OCI-LY7 (cell line): ENCODE data around the gene ROR2.

Experiments
- CTCF ChIP-seq: fragments of 200-600 bp; sonication (generic); conservative IDR thresholded peaks from 2 replicates; pipeline ENCODE4 v1.5.1; 2014; ENCODE audit warnings: mild to moderate bottlenecking, antibody characterized with exemption, low read length, moderate library complexity, mixed read lengths
- EZH2phosphoT487 ChIP-seq: fragments of 200-600 bp; sonication (generic); IDR thresholded peaks from 2 replicates; pipeline ENCODE4 v1.6.1; 2018; ENCODE audit warnings: low read depth, borderline replicate concordance, mild to moderate bottlenecking, mixed run types, antibody characterized with exemption, low read length, moderate library complexity, mixed read lengths

GRCh38 chr9:91907484-91908292 is 42.3 kb downstream of the ROR2 start:
- TF ChIP-seq CTCF (no peak), EZH2phosphoT487 (no peak)
